Smooth muscle cell (in vitro differentiated cells): ENCODE results near the gene C16orf82. TPM values are rescaled to one million over a fixed set of nuclear protein-coding genes. Genes with fewer than 3 reads are reported as not detected.

Source experiments
- DNase-seq: peaks from one replicate; lab custom pipeline; 2025; ENCODE audit not compliant: unreplicated experiment; lab: John Stamatoyannopoulos, UW
- H2AFZ ChIP-seq: fragments of 200-600 bp; sonication (generic); 2 replicates; pipeline ENCODE4 v1.6.0; 2016; ENCODE audit warnings: antibody characterized with exemption, low read depth, mild to moderate bottlenecking
- H3F3A ChIP-seq: fragments of 200-600 bp; sonication (generic); 2 replicates; pipeline ENCODE4 v1.6.0; 2017; ENCODE audit warnings: antibody characterized with exemption, low read depth
- H3K27ac ChIP-seq: fragments of 200-600 bp; sonication (generic); 2 replicates; pipeline ENCODE4 v1.5.1; 2016; ENCODE audit warnings: low read depth, mild to moderate bottlenecking
- H3K27me3 ChIP-seq: fragments of 200-600 bp; sonication (generic); 2 replicates; pipeline ENCODE4 v1.6.1; 2016; ENCODE audit warnings: low read depth, mild to moderate bottlenecking
- H3K36me3 ChIP-seq: fragments of 200-600 bp; sonication (generic); 2 replicates; pipeline ENCODE4 v1.5.1; 2016; ENCODE audit warnings: low read depth
- H3K4me1 ChIP-seq: fragments of 200-600 bp; sonication (generic); 2 replicates; pipeline ENCODE4 v1.5.1; 2016; ENCODE audit warnings: low read depth
- H3K4me2 ChIP-seq: fragments of 200-600 bp; sonication (generic); 2 replicates; pipeline ENCODE4 v1.6.0; 2016; ENCODE audit warnings: mild to moderate bottlenecking
- H3K4me3 ChIP-seq: fragments of 200-600 bp; sonication (generic); 2 replicates; pipeline ENCODE4 v1.5.1; 2016; ENCODE audit warnings: mild to moderate bottlenecking
- H3K79me2 ChIP-seq: fragments of 200-600 bp; sonication (generic); 2 replicates; pipeline ENCODE4 v1.6.0; 2016; ENCODE audit warnings: low read depth, mild to moderate bottlenecking
- H3K9ac ChIP-seq: fragments of 200-600 bp; sonication (generic); 2 replicates; pipeline ENCODE4 v1.6.0; 2016; ENCODE audit warnings: low read depth
- H3K9me3 ChIP-seq: fragments of 200-600 bp; sonication (generic); replicated peaks from 2 replicates; pipeline ENCODE4 v1.5.1; 2016; ENCODE audit warnings: low read depth
- H4K20me1 ChIP-seq: fragments of 200-600 bp; sonication (generic); 2 replicates; pipeline ENCODE4 v1.6.0; 2016; ENCODE audit warnings: low read depth
- WGBS: methylation state at CpG from one replicate; pipeline ENCODE4 v1.1.7; 2016; ENCODE audit warnings: low lambda C conversion rate; 5-methylcytosine and 5-hydroxymethylcytosine counted together
- polyA plus RNA-seq: library from polyadenylated mRNA; unstranded; fragments of >200 nt; fragmentation: Nextera tagmentation; extraction: Ambion mirVana; gene quantifications from 2 replicates; pipeline ENCODE4 v1.2.1, GENCODE V29; 2016
- total RNA-seq: library from RNA; depleted of rRNA; stranded (reverse); fragments of >200 nt; gene quantifications from 2 replicates; pipeline ENCODE4 v1.2.3, GENCODE V29; 2014
- TF ChIP-seq, protein P1 (sequence below): fragments of 200-600 bp; sonication (generic); IDR thresholded peaks from 2 replicates; pipeline ENCODE4 v1.5.1; 2017; ENCODE audit warnings: borderline replicate concordance, mild to moderate bottlenecking, antibody characterized with exemption; ENCODE audit not compliant: insufficient read depth, poor library complexity, severe bottlenecking

C16orf82 gene
- total and polyA plus RNA-seq, 2 experiments from 2014 or later, result not detected

DNA sequence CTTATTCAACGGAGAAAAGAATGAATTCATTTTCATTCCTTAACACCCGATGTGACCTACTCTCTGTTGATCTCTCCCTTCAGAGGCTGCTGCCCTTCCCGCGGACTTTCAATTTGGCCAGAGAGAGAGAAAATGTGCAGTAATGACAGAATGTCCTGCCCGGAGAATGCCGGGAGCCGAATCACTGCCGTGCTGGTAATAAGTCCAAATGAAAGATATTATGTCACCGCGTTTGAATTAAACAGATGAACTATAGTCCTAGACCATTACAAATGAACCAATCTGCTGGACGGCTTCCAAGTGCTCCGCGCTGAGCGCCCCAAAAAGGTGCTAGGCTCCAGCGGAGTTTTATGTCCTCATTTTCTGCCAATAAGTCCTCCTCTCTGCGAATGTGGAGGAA, 14.7 kb upstream of the C16orf82 start:
- Histone ChIP-seq H3K36me3 (no peaks in the 10 kb centered on the region), H3F3A (no peaks in the 10 kb centered on the region), H4K20me1 (no peaks in the 10 kb centered on the region), H3K79me2 (no peaks in the 10 kb centered on the region), H3K27ac (no peak overlapping the region), H3K4me1 (no peaks in the 10 kb centered on the region), H3K4me2 (no peak overlapping the region), H3K9me3 (no peaks in the 10 kb centered on the region), H3K27me3 (no peaks in the 10 kb centered on the region), H2AFZ (no peak overlapping the region), H3K9ac (no peak overlapping the region), H3K4me3 (no peak overlapping the region)
- 94% methylated on average over 16 of the region's 16 CpGs for WGBS
- TF ChIP-seq, protein P1, sequence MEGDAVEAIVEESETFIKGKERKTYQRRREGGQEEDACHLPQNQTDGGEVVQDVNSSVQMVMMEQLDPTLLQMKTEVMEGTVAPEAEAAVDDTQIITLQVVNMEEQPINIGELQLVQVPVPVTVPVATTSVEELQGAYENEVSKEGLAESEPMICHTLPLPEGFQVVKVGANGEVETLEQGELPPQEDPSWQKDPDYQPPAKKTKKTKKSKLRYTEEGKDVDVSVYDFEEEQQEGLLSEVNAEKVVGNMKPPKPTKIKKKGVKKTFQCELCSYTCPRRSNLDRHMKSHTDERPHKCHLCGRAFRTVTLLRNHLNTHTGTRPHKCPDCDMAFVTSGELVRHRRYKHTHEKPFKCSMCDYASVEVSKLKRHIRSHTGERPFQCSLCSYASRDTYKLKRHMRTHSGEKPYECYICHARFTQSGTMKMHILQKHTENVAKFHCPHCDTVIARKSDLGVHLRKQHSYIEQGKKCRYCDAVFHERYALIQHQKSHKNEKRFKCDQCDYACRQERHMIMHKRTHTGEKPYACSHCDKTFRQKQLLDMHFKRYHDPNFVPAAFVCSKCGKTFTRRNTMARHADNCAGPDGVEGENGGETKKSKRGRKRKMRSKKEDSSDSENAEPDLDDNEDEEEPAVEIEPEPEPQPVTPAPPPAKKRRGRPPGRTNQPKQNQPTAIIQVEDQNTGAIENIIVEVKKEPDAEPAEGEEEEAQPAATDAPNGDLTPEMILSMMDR, result no peak
- DNase-seq, result no peak

DNA sequence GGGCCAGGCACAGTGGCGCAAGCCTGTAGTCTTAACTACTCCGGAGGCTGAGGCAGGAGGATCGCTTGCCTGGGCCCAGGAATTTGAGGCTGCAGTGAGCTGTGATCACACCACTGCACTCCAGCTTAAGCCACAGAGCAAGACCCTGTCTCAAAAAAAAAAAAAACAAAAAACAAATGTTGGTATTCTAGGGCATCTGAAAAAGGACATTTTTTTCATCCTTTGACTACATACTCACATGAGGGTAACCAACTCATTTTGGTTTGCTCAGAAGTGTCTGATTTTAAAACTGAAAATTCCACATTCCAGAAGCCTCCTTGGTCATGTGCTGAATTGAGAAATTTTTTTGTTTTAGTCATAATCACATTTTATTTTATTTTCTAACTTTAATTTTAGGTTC, 12.7 kb upstream of the C16orf82 start:
- H3K4me3 ChIP-seq, result no peak overlapping the region
- 97% methylated on average over 3 of the region's 3 CpGs for WGBS
- DNase-seq, result no peak
- no peak overlapping the region for H2AFZ ChIP-seq
- H3K4me2 ChIP-seq, result no peak overlapping the region
- H3K27me3 ChIP-seq, result no peaks in the 10 kb centered on the region
- no peaks in the 10 kb centered on the region for H3K9me3 ChIP-seq
- no peaks in the 10 kb centered on the region for H3K79me2 ChIP-seq
- TF ChIP-seq, protein P1, result no peak
- H3K27ac ChIP-seq, result no peak overlapping the region
- no peaks in the 10 kb centered on the region for H4K20me1 ChIP-seq
- H3K4me1 ChIP-seq, result no peaks in the 10 kb centered on the region
- no peaks in the 10 kb centered on the region for H3K36me3 ChIP-seq
- H3K9ac ChIP-seq, result no peak overlapping the region
- no peaks in the 10 kb centered on the region for H3F3A ChIP-seq

DNA sequence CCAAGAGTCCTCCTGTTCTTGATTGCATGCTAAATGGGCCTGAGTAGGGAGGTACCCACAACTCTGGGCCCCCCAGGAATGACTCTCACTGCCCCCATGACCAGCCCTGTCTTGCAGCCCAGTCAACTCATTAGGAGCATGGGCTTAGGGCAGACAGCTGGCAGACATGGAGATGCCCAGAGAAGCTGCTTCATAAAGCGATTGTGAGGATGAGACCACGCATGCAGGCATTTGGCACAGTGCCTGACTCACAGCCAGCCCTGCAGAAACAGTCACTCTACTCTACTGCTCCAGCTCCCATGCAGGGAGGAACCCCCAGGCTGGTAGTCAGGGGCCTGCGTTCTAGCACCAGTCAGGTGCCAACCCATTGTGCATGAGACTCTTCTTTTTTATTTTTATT, 8.4 kb upstream of the C16orf82 start:
- H3K4me2 ChIP-seq, result no peak overlapping the region
- H2AFZ ChIP-seq, result no peak overlapping the region
- no peaks in the 10 kb centered on the region for H3K9me3 ChIP-seq
- H3K27ac ChIP-seq, result no peak overlapping the region
- no peak overlapping the region for H3K4me3 ChIP-seq
- H4K20me1 ChIP-seq, result no peaks in the 10 kb centered on the region
- DNase-seq, result no peak
- 92% methylated on average over 3 of the region's 3 CpGs for WGBS
- no peaks in the 10 kb centered on the region for H3K4me1 ChIP-seq
- no peaks in the 10 kb centered on the region for H3K79me2 ChIP-seq
- TF ChIP-seq, protein P1, result no peak
- no peaks in the 10 kb centered on the region for H3F3A ChIP-seq
- no peak overlapping the region for H3K9ac ChIP-seq
- H3K27me3 ChIP-seq, result no peaks in the 10 kb centered on the region
- H3K36me3 ChIP-seq, result no peaks in the 10 kb centered on the region

DNA sequence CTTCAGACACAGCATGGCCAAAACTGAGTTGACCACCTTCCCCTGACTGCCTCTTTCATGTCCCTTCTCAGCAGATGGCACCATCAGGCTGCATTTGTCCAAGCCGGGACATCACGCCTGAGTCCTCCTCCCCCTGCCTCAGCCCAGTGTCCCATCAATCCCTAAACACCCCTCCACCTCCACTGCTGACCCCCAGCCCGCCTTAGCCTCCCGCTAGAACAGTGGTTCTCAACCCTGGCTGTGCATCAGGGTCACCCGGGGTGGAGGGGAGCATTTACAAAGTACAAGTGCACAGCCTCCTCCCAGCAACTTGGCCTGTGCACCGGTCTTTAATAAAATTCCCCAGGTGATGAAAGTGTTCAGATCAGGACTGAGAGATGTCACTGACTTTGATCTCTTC, 4.0 kb downstream of the C16orf82 start:
- H3F3A ChIP-seq, result no peaks in the 10 kb centered on the region
- H3K79me2 ChIP-seq, result no peaks in the 10 kb centered on the region
- WGBS, result 92% methylated on average over 6 of the region's 6 CpGs
- H3K4me2 ChIP-seq, result no peak overlapping the region
- TF ChIP-seq, protein P1, result no peak
- H3K27me3 ChIP-seq, result no peaks in the 10 kb centered on the region
- no peaks in the 10 kb centered on the region for H3K36me3 ChIP-seq
- no peak overlapping the region for H3K27ac ChIP-seq
- H3K4me3 ChIP-seq, result no peak overlapping the region
- no peak for DNase-seq
- H2AFZ ChIP-seq, result no peak overlapping the region
- H4K20me1 ChIP-seq, result no peaks in the 10 kb centered on the region
- no peak overlapping the region for H3K9ac ChIP-seq
- H3K9me3 ChIP-seq, result no peaks in the 10 kb centered on the region
- H3K4me1 ChIP-seq, result peaks cover 4% of the 10 kb centered on the region
